HL-60 (cell line): ENCODE data around the gene AQP4.

ENCODE experiments used
- DNase-seq, 2 experiments: peaks; one replicate each; pipeline ENCODE4 v3.0.0-alpha.2; 2010 to 2020; ENCODE audit warnings: low read depth in 1 of 2, low spot score in 1 of 2
- H3K27ac ChIP-seq: fragments of 250-450 bp; sonication (Bioruptor Pico); replicated peaks from 2 replicates; pipeline ENCODE4 v1.5.1; 2020; ENCODE audit warnings: mild to moderate bottlenecking, moderate library complexity
- H3K27me3 ChIP-seq: fragments of 250-450 bp; sonication (Bioruptor Pico); 2 replicates; pipeline ENCODE4 v1.5.1; 2021; ENCODE audit warnings: mild to moderate bottlenecking, moderate library complexity; ENCODE audit not compliant: insufficient read depth, poor library complexity, severe bottlenecking
- H3K4me3 ChIP-seq: replicated peaks from 2 replicates; pipeline ENCODE4 v1.5.1; 2011; ENCODE audit warnings: mild to moderate bottlenecking, control low read depth, low read length; ENCODE audit not compliant: insufficient read depth
- GABPA ChIP-seq: IDR thresholded peaks from 2 replicates; pipeline ENCODE4 v1.6.1; 2012; ENCODE audit warnings: low read depth
- POLR2AphosphoS5 ChIP-seq: IDR thresholded peaks from 2 replicates; pipeline ENCODE4 v1.6.1; 2012; ENCODE audit warnings: low read depth
- SPI1 ChIP-seq: IDR thresholded peaks from 2 replicates; pipeline ENCODE4 v1.6.1; 2012; ENCODE audit warnings: low read depth, mild to moderate bottlenecking, borderline replicate concordance
- TF ChIP-seq, protein P1 (sequence below): IDR thresholded peaks from 2 replicates; pipeline ENCODE4 v1.6.1; 2012; ENCODE audit warnings: low read depth; ENCODE audit not compliant: insufficient replicate concordance
- TF ChIP-seq, protein P2 (sequence below): IDR thresholded peaks from one replicate; pipeline ENCODE4 v1.5.1; 2011; ENCODE audit warnings: low read length, control low read depth, inconsistent platforms; ENCODE audit not compliant: insufficient read depth

AQP4 gene

DNA sequence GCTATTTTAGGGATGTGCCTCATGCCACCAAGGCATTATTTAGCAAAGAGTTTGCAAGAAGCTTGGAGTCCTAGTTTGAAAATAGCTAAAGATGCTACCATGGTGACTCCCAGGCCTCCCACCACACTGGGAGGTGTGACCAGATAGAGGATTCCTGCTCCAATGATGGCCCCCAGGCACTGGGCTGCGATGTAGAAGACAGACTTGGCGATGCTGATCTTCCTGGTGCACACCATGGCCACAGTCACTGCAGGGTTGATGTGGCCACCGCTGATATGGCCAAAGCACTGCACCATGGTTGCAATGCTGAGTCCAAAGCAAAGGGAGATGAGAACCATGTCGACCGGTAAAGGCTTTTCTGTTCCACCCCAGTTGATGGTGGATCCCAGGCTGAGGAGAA lies 3.4 kb downstream of the AQP4 start:
- Histone ChIP-seq H3K27me3 (peaks cover 28% of the 10 kb centered on the region), H3K4me3 (no peak overlapping the region), H3K27ac (no peak overlapping the region)
- TF ChIP-seq POLR2AphosphoS5: no peak
- TF ChIP-seq SPI1: no peak
- TF ChIP-seq GABPA: no peak
- TF ChIP-seq, protein P1, sequence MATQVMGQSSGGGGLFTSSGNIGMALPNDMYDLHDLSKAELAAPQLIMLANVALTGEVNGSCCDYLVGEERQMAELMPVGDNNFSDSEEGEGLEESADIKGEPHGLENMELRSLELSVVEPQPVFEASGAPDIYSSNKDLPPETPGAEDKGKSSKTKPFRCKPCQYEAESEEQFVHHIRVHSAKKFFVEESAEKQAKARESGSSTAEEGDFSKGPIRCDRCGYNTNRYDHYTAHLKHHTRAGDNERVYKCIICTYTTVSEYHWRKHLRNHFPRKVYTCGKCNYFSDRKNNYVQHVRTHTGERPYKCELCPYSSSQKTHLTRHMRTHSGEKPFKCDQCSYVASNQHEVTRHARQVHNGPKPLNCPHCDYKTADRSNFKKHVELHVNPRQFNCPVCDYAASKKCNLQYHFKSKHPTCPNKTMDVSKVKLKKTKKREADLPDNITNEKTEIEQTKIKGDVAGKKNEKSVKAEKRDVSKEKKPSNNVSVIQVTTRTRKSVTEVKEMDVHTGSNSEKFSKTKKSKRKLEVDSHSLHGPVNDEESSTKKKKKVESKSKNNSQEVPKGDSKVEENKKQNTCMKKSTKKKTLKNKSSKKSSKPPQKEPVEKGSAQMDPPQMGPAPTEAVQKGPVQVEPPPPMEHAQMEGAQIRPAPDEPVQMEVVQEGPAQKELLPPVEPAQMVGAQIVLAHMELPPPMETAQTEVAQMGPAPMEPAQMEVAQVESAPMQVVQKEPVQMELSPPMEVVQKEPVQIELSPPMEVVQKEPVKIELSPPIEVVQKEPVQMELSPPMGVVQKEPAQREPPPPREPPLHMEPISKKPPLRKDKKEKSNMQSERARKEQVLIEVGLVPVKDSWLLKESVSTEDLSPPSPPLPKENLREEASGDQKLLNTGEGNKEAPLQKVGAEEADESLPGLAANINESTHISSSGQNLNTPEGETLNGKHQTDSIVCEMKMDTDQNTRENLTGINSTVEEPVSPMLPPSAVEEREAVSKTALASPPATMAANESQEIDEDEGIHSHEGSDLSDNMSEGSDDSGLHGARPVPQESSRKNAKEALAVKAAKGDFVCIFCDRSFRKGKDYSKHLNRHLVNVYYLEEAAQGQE: no peak
- TF ChIP-seq, protein P2, sequence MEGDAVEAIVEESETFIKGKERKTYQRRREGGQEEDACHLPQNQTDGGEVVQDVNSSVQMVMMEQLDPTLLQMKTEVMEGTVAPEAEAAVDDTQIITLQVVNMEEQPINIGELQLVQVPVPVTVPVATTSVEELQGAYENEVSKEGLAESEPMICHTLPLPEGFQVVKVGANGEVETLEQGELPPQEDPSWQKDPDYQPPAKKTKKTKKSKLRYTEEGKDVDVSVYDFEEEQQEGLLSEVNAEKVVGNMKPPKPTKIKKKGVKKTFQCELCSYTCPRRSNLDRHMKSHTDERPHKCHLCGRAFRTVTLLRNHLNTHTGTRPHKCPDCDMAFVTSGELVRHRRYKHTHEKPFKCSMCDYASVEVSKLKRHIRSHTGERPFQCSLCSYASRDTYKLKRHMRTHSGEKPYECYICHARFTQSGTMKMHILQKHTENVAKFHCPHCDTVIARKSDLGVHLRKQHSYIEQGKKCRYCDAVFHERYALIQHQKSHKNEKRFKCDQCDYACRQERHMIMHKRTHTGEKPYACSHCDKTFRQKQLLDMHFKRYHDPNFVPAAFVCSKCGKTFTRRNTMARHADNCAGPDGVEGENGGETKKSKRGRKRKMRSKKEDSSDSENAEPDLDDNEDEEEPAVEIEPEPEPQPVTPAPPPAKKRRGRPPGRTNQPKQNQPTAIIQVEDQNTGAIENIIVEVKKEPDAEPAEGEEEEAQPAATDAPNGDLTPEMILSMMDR: no peak
- no peak for DNase-seq

DNA sequence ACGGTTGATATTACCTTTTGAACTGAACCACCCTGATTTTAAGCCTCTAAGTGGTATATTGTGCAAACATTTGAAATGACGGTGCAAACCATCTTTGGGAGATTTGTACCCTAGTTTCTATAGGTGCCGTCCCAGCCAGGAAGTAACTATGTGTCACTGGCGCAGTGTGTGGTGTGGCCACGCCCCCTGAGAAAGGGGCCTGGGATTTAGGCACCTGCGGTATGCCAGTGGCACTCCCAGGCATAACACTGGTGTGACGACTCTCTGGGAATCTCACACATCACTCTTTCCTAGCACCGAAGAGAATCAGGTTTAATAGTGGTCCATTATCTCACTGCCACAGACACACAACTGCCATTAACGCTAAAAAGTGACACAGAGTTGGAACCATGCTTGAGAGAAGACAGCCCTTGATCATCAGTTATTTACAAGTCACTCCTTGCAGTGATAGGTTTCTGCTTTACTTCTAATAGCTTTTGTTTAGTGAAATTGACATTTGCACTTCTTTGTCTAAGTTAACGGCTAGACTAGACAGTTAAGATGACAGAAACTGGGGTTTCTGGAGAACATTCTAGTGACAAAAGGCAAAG lies 11.1 kb downstream of the AQP4 start:
- no peak for TF ChIP-seq POLR2AphosphoS5
- no peak for TF ChIP-seq SPI1
- TF ChIP-seq, protein P2: no peak
- TF ChIP-seq, protein P1: no peak
- no peak for TF ChIP-seq GABPA
- Histone ChIP-seq H3K27ac (no peak overlapping the region), H3K27me3 (peaks cover 2% of the 10 kb centered on the region), H3K4me3 (no peak overlapping the region)
- DNase-seq: no peak

DNA sequence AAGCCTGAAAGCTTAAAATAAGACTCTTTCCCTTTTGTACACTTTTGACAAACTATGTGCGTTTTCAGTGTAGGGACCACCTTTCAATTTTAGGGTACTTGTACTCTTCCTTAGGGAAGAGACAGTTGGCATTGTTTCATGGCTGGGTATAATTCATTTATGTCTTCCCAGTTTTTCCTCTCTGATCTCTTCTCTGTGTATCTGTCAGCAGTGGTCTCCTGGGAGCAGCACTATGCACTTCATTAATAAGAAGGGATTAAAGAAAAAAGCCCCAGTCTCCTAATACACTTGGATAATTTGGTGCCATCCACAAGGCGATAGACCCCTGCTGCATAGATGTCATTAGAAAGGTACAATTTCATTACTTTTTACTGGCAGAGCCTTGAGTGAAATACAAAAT lies 12.1 kb downstream of the AQP4 start:
- Histone ChIP-seq H3K4me3 (no peak overlapping the region), H3K27ac (no peak overlapping the region), H3K27me3 (peaks cover 2% of the 10 kb centered on the region)
- no peak for TF ChIP-seq POLR2AphosphoS5
- TF ChIP-seq, protein P1: no peak
- no peak for TF ChIP-seq SPI1
- no peak for TF ChIP-seq GABPA
- TF ChIP-seq, protein P2: no peak
- DNase-seq: no peak
